Measurements from ENCODE around the gene HJV. TPM values are rescaled to one million over a fixed set of nuclear protein-coding genes. Genes with fewer than 3 reads are reported as not detected.

Gene HJV
- polyA plus RNA-seq, 3 donors, result not detected

DNA sequence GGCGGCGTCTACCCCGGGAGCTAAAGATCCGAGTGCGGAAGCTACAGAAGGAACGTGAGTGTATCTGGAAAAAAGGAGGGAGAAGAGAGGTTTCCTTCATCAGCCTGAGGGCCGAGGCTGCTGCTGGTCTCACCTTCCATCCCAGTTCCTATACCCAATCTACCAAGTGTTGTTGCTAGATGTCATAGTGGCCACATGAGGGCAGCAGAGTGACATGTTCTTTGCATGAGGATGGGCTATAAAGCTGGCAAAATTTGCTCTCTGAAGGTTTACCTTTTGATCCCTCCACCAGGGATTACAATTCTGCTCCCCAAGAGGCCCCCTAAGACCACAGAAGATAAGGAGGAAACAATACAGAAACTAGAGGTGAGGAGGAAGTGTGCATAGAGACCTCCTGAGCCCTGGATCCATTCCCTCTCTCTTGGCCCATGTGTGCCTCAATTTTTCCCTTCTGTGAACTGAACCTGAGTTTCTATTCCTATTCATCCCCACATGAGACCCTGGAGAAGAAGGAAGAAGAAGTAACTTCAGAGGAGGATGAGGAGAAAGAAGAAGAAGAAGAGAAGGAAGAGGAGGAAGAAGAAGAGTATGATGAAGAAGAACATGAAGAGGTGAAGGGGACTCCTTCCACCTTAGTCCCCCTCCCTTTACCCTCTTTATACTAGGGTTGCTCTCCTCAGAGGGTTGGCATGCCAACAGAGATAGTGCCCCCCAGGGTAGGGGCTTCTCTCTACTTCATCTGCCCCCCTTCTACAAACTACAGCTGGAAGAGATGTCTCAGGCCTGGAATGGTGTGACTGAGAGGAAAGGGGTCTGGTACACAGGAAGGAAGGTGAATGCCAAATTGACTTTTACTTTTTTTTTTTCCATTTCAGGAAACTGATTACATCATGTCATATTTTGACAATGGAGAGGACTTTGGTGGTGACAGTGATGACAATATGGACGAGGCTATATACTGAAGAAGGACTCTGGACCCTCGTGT is 43.8 kb downstream of the HJV start:
- peak overlapping the region; percentile 21 to 56 for H3K4me3 Mint-ChIP-seq

DNA sequence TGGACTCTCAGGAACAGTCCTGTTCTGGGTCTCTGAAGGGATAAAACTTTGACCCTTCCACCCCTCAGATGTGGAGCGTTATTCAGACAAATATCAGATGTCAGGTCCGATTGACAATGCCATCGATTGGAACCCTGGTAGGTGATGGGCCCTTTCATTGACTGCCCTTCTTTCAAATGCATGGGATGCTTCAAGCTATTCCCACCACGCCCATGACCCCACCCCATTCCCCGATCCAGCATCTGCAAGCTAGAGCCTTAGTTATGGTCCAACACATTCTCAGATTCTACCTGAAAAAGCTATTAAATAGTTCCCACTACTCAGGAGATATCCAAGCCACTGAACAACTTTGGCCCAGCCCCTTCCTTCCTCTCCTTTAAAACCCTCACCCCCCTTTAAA is 44.5 kb downstream of the HJV start:
- H3K27ac ChIP-seq (ENCODE audit: low read depth in 1 of 2, low read length in 2 of 2), result no peak overlapping the region
- 92% methylated on average over 5 of the region's 5 CpGs for WGBS (ENCODE audit: insufficient coverage)

More for the DNA sequence above, 43.8 kb downstream of the HJV start:
- Histone ChIP-seq H3K4me2 (replicated peaks; ENCODE audit: extremely low read depth, low read length, poor library complexity, severe bottlenecking) (peak overlapping the region; percentile 84), H3K4me3 (replicated peaks in 1 of 3; ENCODE audit: low read depth in 2 of 3, low read length in 3 of 3) (peak overlapping the region; percentile 26 to 74 (median 29)), H3K9me3 (replicated peaks in 1 of 2; ENCODE audit: control insufficient read depth in 1 of 2, insufficient read depth in 1 of 2, low read length in 2 of 2) (no peaks in the 10 kb centered on the region), H3K27ac (ENCODE audit: low read depth in 1 of 2, low read length in 2 of 2) (peak overlapping the region; percentile 31 to 99), H3K4me1 (ENCODE audit: control insufficient read depth in 1 of 2, insufficient read depth in 2 of 2, low read length in 2 of 2) (peaks cover 42 to 58% of the 10 kb centered on the region in 2 donors), H3K9ac (ENCODE audit: insufficient read depth, low read length, poor library complexity, severe bottlenecking) (peak overlapping the region; percentile 74), H4K20me1 (ENCODE audit: insufficient read depth, low read length) (no peaks in the 10 kb centered on the region), H2AFZ (ENCODE audit: insufficient read depth, low read depth, low read length, poor library complexity, severe bottlenecking) (peak overlapping the region; percentile 55), H3K36me3 (replicated peaks in 1 of 2; ENCODE audit: control insufficient read depth in 1 of 2, insufficient read depth in 2 of 2, low read length in 2 of 2) (peaks cover 0 to 6% of the 10 kb centered on the region in 2 donors), H3K27me3 (ENCODE audit: control insufficient read depth in 2 of 2, insufficient read depth in 2 of 2, low read length in 2 of 2) (no peaks in the 10 kb centered on the region), H3K79me2 (ENCODE audit: insufficient read depth, low read length) (peaks cover 17% of the 10 kb centered on the region)
- peaks cover 7 to 19% of the 10 kb centered on the region in 2 donors for H3K36me3 Mint-ChIP-seq
- H3K27me3 Mint-ChIP-seq (ENCODE audit: low read depth in 3 of 3), result peaks cover 0 to 2% (median 0%) of the 10 kb centered on the region in 3 donors
- TF ChIP-seq, protein P1, sequence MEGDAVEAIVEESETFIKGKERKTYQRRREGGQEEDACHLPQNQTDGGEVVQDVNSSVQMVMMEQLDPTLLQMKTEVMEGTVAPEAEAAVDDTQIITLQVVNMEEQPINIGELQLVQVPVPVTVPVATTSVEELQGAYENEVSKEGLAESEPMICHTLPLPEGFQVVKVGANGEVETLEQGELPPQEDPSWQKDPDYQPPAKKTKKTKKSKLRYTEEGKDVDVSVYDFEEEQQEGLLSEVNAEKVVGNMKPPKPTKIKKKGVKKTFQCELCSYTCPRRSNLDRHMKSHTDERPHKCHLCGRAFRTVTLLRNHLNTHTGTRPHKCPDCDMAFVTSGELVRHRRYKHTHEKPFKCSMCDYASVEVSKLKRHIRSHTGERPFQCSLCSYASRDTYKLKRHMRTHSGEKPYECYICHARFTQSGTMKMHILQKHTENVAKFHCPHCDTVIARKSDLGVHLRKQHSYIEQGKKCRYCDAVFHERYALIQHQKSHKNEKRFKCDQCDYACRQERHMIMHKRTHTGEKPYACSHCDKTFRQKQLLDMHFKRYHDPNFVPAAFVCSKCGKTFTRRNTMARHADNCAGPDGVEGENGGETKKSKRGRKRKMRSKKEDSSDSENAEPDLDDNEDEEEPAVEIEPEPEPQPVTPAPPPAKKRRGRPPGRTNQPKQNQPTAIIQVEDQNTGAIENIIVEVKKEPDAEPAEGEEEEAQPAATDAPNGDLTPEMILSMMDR (IDR thresholded peaks at IDR 0.05), result peak; percentile 85
- intact Hi-C loops (cut with micrococcal nuclease), result loop anchor here (1.0 to 5.0 kb wide), 4 partner anchors 10 to 60 kb away; partner anchors contain the start of gene PEX11B (in 1 of the 2)
- no peaks in the 10 kb centered on the region for H3K9me3 Mint-ChIP-seq
- whole genome bisulfite sequencing (ENCODE audit: insufficient coverage), result no CpG with 5 or more reads among the region's 9 CpGs
- H3K4me1 Mint-ChIP-seq, result peaks cover 17% of the 10 kb centered on the region
- no peak overlapping the region for H3K27ac Mint-ChIP-seq
- peak; percentile 71 to 82 (median 78) for DNase-seq

More for the DNA sequence above, 44.5 kb downstream of the HJV start:
- Histone ChIP-seq H3K9ac (ENCODE audit: insufficient read depth, low read length, poor library complexity, severe bottlenecking) (no peak overlapping the region), H4K20me1 (ENCODE audit: insufficient read depth, low read length) (no peaks in the 10 kb centered on the region), H3K27me3 (ENCODE audit: control insufficient read depth in 2 of 2, insufficient read depth in 2 of 2, low read length in 2 of 2) (no peaks in the 10 kb centered on the region), H3K4me3 (replicated peaks in 1 of 3; ENCODE audit: low read depth in 2 of 3, low read length in 3 of 3) (peak overlapping the region in 1 of 3 experiments; percentile 74), H3K79me2 (ENCODE audit: insufficient read depth, low read length) (peaks cover 15% of the 10 kb centered on the region), H3K4me2 (replicated peaks; ENCODE audit: extremely low read depth, low read length, poor library complexity, severe bottlenecking) (no peak overlapping the region), H3K36me3 (replicated peaks in 1 of 2; ENCODE audit: control insufficient read depth in 1 of 2, insufficient read depth in 2 of 2, low read length in 2 of 2) (peaks cover 0 to 6% of the 10 kb centered on the region in 2 donors), H2AFZ (ENCODE audit: insufficient read depth, low read depth, low read length, poor library complexity, severe bottlenecking) (peak overlapping the region; percentile 55), H3K4me1 (ENCODE audit: control insufficient read depth in 1 of 2, insufficient read depth in 2 of 2, low read length in 2 of 2) (peaks cover 36 to 50% of the 10 kb centered on the region in 2 donors), H3K9me3 (replicated peaks in 1 of 2; ENCODE audit: control insufficient read depth in 1 of 2, insufficient read depth in 1 of 2, low read length in 2 of 2) (no peaks in the 10 kb centered on the region)
- no peak overlapping the region for H3K27ac Mint-ChIP-seq
- TF ChIP-seq, protein P1 (IDR thresholded peaks at IDR 0.05), result no peak
- peaks cover 13% of the 10 kb centered on the region for H3K4me1 Mint-ChIP-seq
- H3K9me3 Mint-ChIP-seq, result no peaks in the 10 kb centered on the region
- intact Hi-C loops (cut with micrococcal nuclease), result loop anchor here in 1 of 2 donors (2.0 to 5.0 kb wide), 2 partner anchors 36 to 60 kb away; partner anchors contain the start of gene PEX11B
- H3K4me3 Mint-ChIP-seq, result no peak overlapping the region
- H3K36me3 Mint-ChIP-seq, result peaks cover 7 to 19% of the 10 kb centered on the region in 2 donors
- H3K27me3 Mint-ChIP-seq (ENCODE audit: low read depth in 3 of 3), result peaks cover 0 to 2% (median 0%) of the 10 kb centered on the region in 3 donors
- DNase-seq, result no peak
